GM23338 (cell line): ENCODE measurements around the gene CHAF1B. TPM values are rescaled to one million over a fixed set of nuclear protein-coding genes. Genes with fewer than 3 reads are reported as not detected.

Experiments used
- ATAC-seq: fragments of 200-7000 bp; cut with Tn5 transposase; 3 replicates; pipeline ENCODE4 v1.9.1; 2020
- DNase-seq: peaks from one replicate; pipeline ENCODE4 v3.0.0-alpha.2; 2015; ENCODE audit warnings: low spot score
- H2AFZ ChIP-seq: fragments of 200-600 bp; sonication (generic); 2 replicates; pipeline ENCODE4 v1.8.0; 2016; ENCODE audit warnings: antibody characterized with exemption, mild to moderate bottlenecking, moderate library complexity
- H3F3A ChIP-seq: fragments of 200-600 bp; sonication (generic); replicated peaks from 2 replicates; pipeline ENCODE4 v1.8.0; 2017; ENCODE audit warnings: antibody characterized with exemption, mixed run types, low read depth
- H3K27ac ChIP-seq: fragments of 200-600 bp; sonication (generic); 2 replicates; pipeline ENCODE4 v1.6.1; 2016; ENCODE audit warnings: low read depth
- H3K27me3 ChIP-seq: fragments of 200-600 bp; sonication (generic); 2 replicates; pipeline ENCODE4 v1.8.0; 2016; ENCODE audit warnings: mild to moderate bottlenecking, mixed run types, moderate library complexity; ENCODE audit not compliant: insufficient read depth
- H3K36me3 ChIP-seq: fragments of 200-600 bp; sonication (generic); 2 replicates; pipeline ENCODE4 v1.8.0; 2016; ENCODE audit warnings: mild to moderate bottlenecking; ENCODE audit not compliant: insufficient read depth
- H3K4me1 ChIP-seq: fragments of 200-600 bp; sonication (generic); 2 replicates; pipeline ENCODE4 v1.8.0; 2016; ENCODE audit warnings: mild to moderate bottlenecking, moderate library complexity; ENCODE audit not compliant: insufficient read depth
- H3K4me2 ChIP-seq: fragments of 200-600 bp; sonication (generic); 2 replicates; pipeline ENCODE4 v1.7.1; 2017; ENCODE audit warnings: mixed run types
- H3K4me3 ChIP-seq: fragments of 200-600 bp; sonication (generic); 2 replicates; pipeline ENCODE4 v1.6.1; 2016; ENCODE audit warnings: mixed run types
- H3K79me2 ChIP-seq: fragments of 200-600 bp; sonication (generic); replicated peaks from 2 replicates; pipeline ENCODE4 v1.8.0; 2017; ENCODE audit warnings: mild to moderate bottlenecking; ENCODE audit not compliant: insufficient read depth
- H3K9me2 ChIP-seq: fragments of 200-600 bp; sonication (generic); 2 replicates; pipeline ENCODE4 v1.8.0; 2017; ENCODE audit not compliant: insufficient read depth
- H4K20me1 ChIP-seq: fragments of 200-600 bp; sonication (generic); replicated peaks from 2 replicates; pipeline ENCODE4 v1.8.0; 2017; ENCODE audit warnings: mild to moderate bottlenecking; ENCODE audit not compliant: insufficient read depth
- H3K27ac Mint-ChIP-seq: 2 replicates; pipeline ENCODE4 v1.8.0; 2020; ENCODE audit warnings: inconsistent platforms, mild to moderate bottlenecking, moderate library complexity, mixed read lengths
- H3K27me3 Mint-ChIP-seq: 3 replicates; pipeline ENCODE4 v1.8.0; 2022; ENCODE audit warnings: low read depth, mild to moderate bottlenecking, moderate library complexity, mixed read lengths, inconsistent platforms; ENCODE audit not compliant: insufficient read depth, poor library complexity
- H3K36me3 Mint-ChIP-seq: 3 replicates; pipeline ENCODE4 v1.8.0; 2021; ENCODE audit warnings: low read depth, mild to moderate bottlenecking, inconsistent platforms, moderate library complexity, mixed read lengths
- H3K4me1 Mint-ChIP-seq: 3 replicates; pipeline ENCODE4 v1.8.0; 2020; ENCODE audit warnings: mild to moderate bottlenecking, inconsistent platforms, mixed read lengths
- H3K4me3 Mint-ChIP-seq: 3 replicates; pipeline ENCODE4 v1.8.0; 2021; ENCODE audit warnings: moderate library complexity, mild to moderate bottlenecking, inconsistent platforms, mixed read lengths
- H3K9me3 Mint-ChIP-seq: 3 replicates; pipeline ENCODE4 v1.8.0; 2020; ENCODE audit warnings: moderate library complexity, mild to moderate bottlenecking, inconsistent platforms, mixed read lengths
- CREB1 ChIP-seq: fragments of 250-450 bp; sonication (Bioruptor Pico); IDR thresholded peaks from 2 replicates; pipeline ENCODE4 v1.5.0; 2020; ENCODE audit warnings: low read depth, mild to moderate bottlenecking, moderate library complexity
- CTCF ChIP-seq, 2 experiments: fragments of 200-600 bp in 1 of 2; sonication (generic) in 1 of 2; conservative IDR thresholded peaks; 2 replicates each; pipeline versions ENCODE4 v1.5.1 to v1.6.1; 2016 to 2017; ENCODE audit warnings: antibody characterized with exemption in 2 of 2, low read depth in 2 of 2, mild to moderate bottlenecking in 2 of 2, moderate library complexity in 1 of 2
- EZH2 ChIP-seq: fragments of 200-600 bp; sonication (generic); IDR thresholded peaks from one replicate; pipeline ENCODE4 v1.8.0; 2017; ENCODE audit warnings: antibody characterized with exemption, mild to moderate bottlenecking, low read depth; ENCODE audit not compliant: unreplicated experiment
- EZH2phosphoT487 ChIP-seq: fragments of 200-600 bp; sonication (generic); IDR thresholded peaks from one replicate; pipeline ENCODE4 v1.8.1; 2018; ENCODE audit warnings: antibody characterized with exemption; ENCODE audit not compliant: unreplicated experiment
- JUNB ChIP-seq: IDR thresholded peaks from one replicate; pipeline ENCODE4 v1.6.1; 2016; ENCODE audit warnings: antibody characterized with exemption; ENCODE audit not compliant: unreplicated experiment
- NANOG ChIP-seq: IDR thresholded peaks from 2 replicates; pipeline ENCODE4 v1.6.1; 2016; ENCODE audit warnings: antibody characterized with exemption, borderline replicate concordance
- POLR2AphosphoS5 ChIP-seq: IDR thresholded peaks from 2 replicates; pipeline ENCODE4 v1.6.1; 2016; ENCODE audit warnings: antibody characterized with exemption, low read depth
- REST ChIP-seq: IDR thresholded peaks from one replicate; pipeline ENCODE4 v1.6.1; 2018; ENCODE audit warnings: antibody characterized with exemption; ENCODE audit not compliant: unreplicated experiment
- STAT1 ChIP-seq: IDR thresholded peaks from one replicate; pipeline ENCODE4 v1.6.1; 2016; ENCODE audit warnings: antibody characterized with exemption; ENCODE audit not compliant: unreplicated experiment
- ZNF114 ChIP-seq: fragments of 250-450 bp; sonication (Bioruptor Pico); IDR thresholded peaks from 2 replicates; pipeline ENCODE4 v1.5.0; 2020; ENCODE audit warnings: mild to moderate bottlenecking, moderate library complexity
- ZNF331 ChIP-seq: fragments of 250-450 bp; sonication (Bioruptor Pico); IDR thresholded peaks from 2 replicates; pipeline ENCODE4 v1.5.0; 2020; ENCODE audit warnings: low read depth, mild to moderate bottlenecking, moderate library complexity
- polyA plus RNA-seq: library from polyadenylated mRNA; unstranded; fragments of >200 nt; fragmentation: Nextera tagmentation; extraction: Ambion mirVana; gene quantifications from 2 replicates; pipeline ENCODE4 v1.2.1, GENCODE V29; 2016
- total RNA-seq: library from RNA; depleted of rRNA; stranded (reverse); fragments of >200 nt; shearing (Covaris generic); gene quantifications from 2 replicates; pipeline ENCODE4 v1.2.3, GENCODE V29; 2014
- TF ChIP-seq, protein P1 (sequence below): IDR thresholded peaks from 2 replicates; pipeline ENCODE4 v1.6.1; 2016; ENCODE audit warnings: antibody characterized with exemption
- TF ChIP-seq, protein P2 (sequence below): fragments of 250-450 bp; sonication (Bioruptor Pico); IDR thresholded peaks from 2 replicates; pipeline ENCODE4 v1.5.0; 2020; ENCODE audit warnings: mild to moderate bottlenecking, moderate library complexity

CHAF1B gene
- total and polyA plus RNA-seq, 2 experiments from 2014 or later: 7.9 to 13.1 TPM

DNA sequence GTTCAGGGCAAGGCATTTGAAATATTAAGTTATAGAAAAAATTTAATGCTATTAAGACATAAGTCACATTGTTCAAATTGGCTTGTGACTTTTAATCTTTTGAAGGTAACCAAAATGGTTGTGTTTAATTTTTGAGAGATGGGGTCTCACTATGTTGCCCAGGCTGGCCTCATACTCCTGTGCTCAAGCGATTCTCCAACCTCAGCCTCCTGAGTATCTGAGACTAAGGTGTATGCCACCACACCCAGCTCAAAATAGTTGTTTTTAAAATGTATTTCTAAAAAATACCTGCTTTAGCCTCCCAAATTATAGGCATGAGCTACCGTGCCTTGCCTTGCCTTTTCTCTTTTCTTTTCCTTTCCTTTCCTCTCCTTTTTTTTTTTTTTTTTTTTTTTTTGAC lies 26.0 kb upstream of the CHAF1B start:
- Histone ChIP-seq H3K4me1 (no peaks in the 10 kb centered on the region), H3F3A (no peaks in the 10 kb centered on the region), H4K20me1 (peaks cover 9% of the 10 kb centered on the region; the same call in 1 of the 2 replicates), H3K27me3 (no peaks in the 10 kb centered on the region), H2AFZ (no peak overlapping the region), H3K4me3 (no peak overlapping the region), H3K4me2 (no peak overlapping the region), H3K36me3 (peaks cover 40% of the 10 kb centered on the region), H3K27ac (no peak overlapping the region), H3K9me2 (no peaks in the 10 kb centered on the region), H3K79me2 (0 out of 2 replicates have a peak, but pooled peaks cover 9% of the 10 kb centered on the region)
- Mint-ChIP-seq H3K27me3 (no peaks in the 10 kb centered on the region), H3K9me3 (no peaks in the 10 kb centered on the region), H3K4me1 (no peaks in the 10 kb centered on the region), H3K27ac (no peak overlapping the region), H3K36me3 (peaks cover 58% of the 10 kb centered on the region), H3K4me3 (no peak overlapping the region)
- ATAC-seq: no peak
- TF ChIP-seq CREB1 (CRISPR knock-in tag) (no peak), ZNF114 (no peak), JUNB (no peak), CTCF (conservative IDR thresholded peaks at IDR 0.05; ENCODE audit: low read depth in 2 of 2) (no peak), EZH2phosphoT487 (no peak), ZNF331 (CRISPR knock-in tag) (no peak), POLR2AphosphoS5 (no peak), STAT1 (no peak), NANOG (no peak), EZH2 (no peak), REST (no peak)
- TF ChIP-seq, protein P1, sequence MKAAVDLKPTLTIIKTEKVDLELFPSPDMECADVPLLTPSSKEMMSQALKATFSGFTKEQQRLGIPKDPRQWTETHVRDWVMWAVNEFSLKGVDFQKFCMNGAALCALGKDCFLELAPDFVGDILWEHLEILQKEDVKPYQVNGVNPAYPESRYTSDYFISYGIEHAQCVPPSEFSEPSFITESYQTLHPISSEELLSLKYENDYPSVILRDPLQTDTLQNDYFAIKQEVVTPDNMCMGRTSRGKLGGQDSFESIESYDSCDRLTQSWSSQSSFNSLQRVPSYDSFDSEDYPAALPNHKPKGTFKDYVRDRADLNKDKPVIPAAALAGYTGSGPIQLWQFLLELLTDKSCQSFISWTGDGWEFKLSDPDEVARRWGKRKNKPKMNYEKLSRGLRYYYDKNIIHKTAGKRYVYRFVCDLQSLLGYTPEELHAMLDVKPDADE: no peak
- TF ChIP-seq, protein P2, sequence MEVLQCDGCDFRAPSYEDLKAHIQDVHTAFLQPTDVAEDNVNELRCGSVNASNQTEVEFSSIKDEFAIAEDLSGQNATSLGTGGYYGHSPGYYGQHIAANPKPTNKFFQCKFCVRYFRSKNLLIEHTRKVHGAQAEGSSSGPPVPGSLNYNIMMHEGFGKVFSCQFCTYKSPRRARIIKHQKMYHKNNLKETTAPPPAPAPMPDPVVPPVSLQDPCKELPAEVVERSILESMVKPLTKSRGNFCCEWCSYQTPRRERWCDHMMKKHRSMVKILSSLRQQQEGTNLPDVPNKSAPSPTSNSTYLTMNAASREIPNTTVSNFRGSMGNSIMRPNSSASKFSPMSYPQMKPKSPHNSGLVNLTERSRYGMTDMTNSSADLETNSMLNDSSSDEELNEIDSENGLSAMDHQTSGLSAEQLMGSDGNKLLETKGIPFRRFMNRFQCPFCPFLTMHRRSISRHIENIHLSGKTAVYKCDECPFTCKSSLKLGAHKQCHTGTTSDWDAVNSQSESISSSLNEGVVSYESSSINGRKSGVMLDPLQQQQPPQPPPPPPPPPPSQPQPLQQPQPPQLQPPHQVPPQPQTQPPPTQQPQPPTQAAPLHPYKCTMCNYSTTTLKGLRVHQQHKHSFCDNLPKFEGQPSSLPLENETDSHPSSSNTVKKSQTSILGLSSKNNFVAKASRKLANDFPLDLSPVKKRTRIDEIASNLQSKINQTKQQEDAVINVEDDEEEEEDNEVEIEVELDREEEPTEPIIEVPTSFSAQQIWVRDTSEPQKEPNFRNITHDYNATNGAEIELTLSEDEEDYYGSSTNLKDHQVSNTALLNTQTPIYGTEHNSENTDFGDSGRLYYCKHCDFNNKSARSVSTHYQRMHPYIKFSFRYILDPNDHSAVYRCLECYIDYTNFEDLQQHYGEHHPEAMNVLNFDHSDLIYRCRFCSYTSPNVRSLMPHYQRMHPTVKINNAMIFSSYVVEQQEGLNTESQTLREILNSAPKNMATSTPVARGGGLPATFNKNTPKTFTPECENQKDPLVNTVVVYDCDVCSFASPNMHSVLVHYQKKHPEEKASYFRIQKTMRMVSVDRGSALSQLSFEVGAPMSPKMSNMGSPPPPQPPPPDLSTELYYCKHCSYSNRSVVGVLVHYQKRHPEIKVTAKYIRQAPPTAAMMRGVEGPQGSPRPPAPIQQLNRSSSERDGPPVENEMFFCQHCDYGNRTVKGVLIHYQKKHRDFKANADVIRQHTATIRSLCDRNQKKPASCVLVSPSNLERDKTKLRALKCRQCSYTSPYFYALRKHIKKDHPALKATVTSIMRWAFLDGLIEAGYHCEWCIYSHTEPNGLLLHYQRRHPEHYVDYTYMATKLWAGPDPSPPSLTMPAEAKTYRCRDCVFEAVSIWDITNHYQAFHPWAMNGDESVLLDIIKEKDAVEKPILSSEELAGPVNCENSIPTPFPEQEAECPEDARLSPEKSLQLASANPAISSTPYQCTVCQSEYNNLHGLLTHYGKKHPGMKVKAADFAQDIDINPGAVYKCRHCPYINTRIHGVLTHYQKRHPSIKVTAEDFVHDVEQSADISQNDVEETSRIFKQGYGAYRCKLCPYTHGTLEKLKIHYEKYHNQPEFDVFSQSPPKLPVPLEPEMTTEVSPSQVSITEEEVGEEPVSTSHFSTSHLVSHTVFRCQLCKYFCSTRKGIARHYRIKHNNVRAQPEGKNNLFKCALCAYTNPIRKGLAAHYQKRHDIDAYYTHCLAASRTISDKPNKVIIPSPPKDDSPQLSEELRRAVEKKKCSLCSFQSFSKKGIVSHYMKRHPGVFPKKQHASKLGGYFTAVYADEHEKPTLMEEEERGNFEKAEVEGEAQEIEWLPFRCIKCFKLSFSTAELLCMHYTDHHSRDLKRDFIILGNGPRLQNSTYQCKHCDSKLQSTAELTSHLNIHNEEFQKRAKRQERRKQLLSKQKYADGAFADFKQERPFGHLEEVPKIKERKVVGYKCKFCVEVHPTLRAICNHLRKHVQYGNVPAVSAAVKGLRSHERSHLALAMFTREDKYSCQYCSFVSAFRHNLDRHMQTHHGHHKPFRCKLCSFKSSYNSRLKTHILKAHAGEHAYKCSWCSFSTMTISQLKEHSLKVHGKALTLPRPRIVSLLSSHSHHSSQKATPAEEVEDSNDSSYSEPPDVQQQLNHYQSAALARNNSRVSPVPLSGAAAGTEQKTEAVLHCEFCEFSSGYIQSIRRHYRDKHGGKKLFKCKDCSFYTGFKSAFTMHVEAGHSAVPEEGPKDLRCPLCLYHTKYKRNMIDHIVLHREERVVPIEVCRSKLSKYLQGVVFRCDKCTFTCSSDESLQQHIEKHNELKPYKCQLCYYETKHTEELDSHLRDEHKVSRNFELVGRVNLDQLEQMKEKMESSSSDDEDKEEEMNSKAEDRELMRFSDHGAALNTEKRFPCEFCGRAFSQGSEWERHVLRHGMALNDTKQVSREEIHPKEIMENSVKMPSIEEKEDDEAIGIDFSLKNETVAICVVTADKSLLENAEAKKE (CRISPR knock-in tag): no peak
- no peak for DNase-seq
